UCSD-AML1 (cell line): ENCODE measurements around the gene GJD2.

Experiments used
- DNase-seq: peaks from one replicate; lab custom pipeline; 2025; ENCODE audit not compliant: unreplicated experiment; lab: John Stamatoyannopoulos, UW

The GJD2 gene

GRCh38 chr15:34754674-34755418 lies at the start of gene GJD2:
Gene GJD2 (minus strand): TSS chr15:34754998. CDS start chr15:34754488, 510 bp downstream.
- no peak for DNase-seq

GRCh38 chr15:34804113-34804512 lies 49.3 kb upstream of the GJD2 start:
- no peak for DNase-seq

GRCh38 chr15:34802803-34803750 lies 48.3 kb upstream of the GJD2 start:
- DNase-seq, result no peak

- DNase-seq, result no peak
Measured at GRCh38 chr15:34802371-34802770, 47.6 kb upstream of the GJD2 start.

GRCh38 chr15:34799149-34800101 lies 44.6 kb upstream of the GJD2 start:
- DNase-seq, result no peak

GRCh38 chr15:34796847-34797435 lies 42.1 kb upstream of the GJD2 start:
- no peak for DNase-seq

- no peak for DNase-seq
Measured at GRCh38 chr15:34795267-34796081, 40.7 kb upstream of the GJD2 start, which contains the start of gene ACTC1. Gene ACTC1 (minus strand): TSS chr15:34795549. CDS start chr15:34794808, 741 bp downstream.

GRCh38 chr15:34794590-34795206 lies 39.9 kb upstream of the GJD2 start:
- DNase-seq, result no peak

- DNase-seq, result no peak
Measured at GRCh38 chr15:34793901-34794300, 39.1 kb upstream of the GJD2 start.

GRCh38 chr15:34793071-34793470 lies 38.3 kb upstream of the GJD2 start:
- no peak for DNase-seq

- no peak for DNase-seq
Measured at GRCh38 chr15:34791701-34792100, 36.9 kb upstream of the GJD2 start.

GRCh38 chr15:34790121-34790520 lies 35.3 kb upstream of the GJD2 start:
- DNase-seq, result no peak

- no peak for DNase-seq
Measured at GRCh38 chr15:34789326-34789725, 34.5 kb upstream of the GJD2 start.

GRCh38 chr15:34786206-34786605 lies 31.4 kb upstream of the GJD2 start:
- DNase-seq, result no peak

- no peak for DNase-seq
Measured at GRCh38 chr15:34783991-34784390, 29.2 kb upstream of the GJD2 start.

- DNase-seq, result no peak
Measured at GRCh38 chr15:34783431-34783830, 28.6 kb upstream of the GJD2 start.

GRCh38 chr15:34782901-34783300 lies 28.1 kb upstream of the GJD2 start:
- no peak for DNase-seq

GRCh38 chr15:34780725-34781124 lies 25.9 kb upstream of the GJD2 start:
- DNase-seq, result no peak

GRCh38 chr15:34776606-34777105 lies 21.9 kb upstream of the GJD2 start:
- DNase-seq, result no peak
